Loucy (cell line): Measurements from ENCODE around the gene HTRA3.

Source experiments
- CTCF ChIP-seq: fragments of 200-600 bp; sonication (generic); conservative IDR thresholded peaks from 2 replicates; pipeline ENCODE4 v1.5.1; 2014; ENCODE audit warnings: mild to moderate bottlenecking, antibody characterized with exemption, low read length
- EZH2phosphoT487 ChIP-seq: fragments of 200-600 bp; IDR thresholded peaks from 2 replicates; pipeline ENCODE4 v1.6.1; 2018; ENCODE audit warnings: antibody characterized with exemption, mild to moderate bottlenecking, moderate library complexity, borderline replicate concordance

- TF ChIP-seq CTCF: no peak
- no peak for TF ChIP-seq EZH2phosphoT487
Observed at GRCh38 chr4:8321220-8321619, 51.7 kb downstream of the HTRA3 start.
